OCI-LY1 (cell line): ENCODE results near the gene INSRR.

ENCODE experiments used
- H2AFZ ChIP-seq: fragments of 200-600 bp; sonication (generic), shearing (Covaris generic); 2 replicates; pipeline ENCODE4 v1.6.0; 2014; ENCODE audit warnings: antibody characterized with exemption, mild to moderate bottlenecking, low read length
- H3F3A ChIP-seq: fragments of 200-600 bp; sonication (generic), shearing (Covaris generic); 2 replicates; pipeline ENCODE4 v1.6.0; 2014; ENCODE audit warnings: mild to moderate bottlenecking, antibody characterized with exemption, low read length, moderate library complexity; ENCODE audit not compliant: insufficient read depth
- H3K27ac ChIP-seq: fragments of 200-600 bp; sonication (generic); 2 replicates; pipeline ENCODE4 v1.5.1; 2014; ENCODE audit warnings: low read length, mixed run types, mild to moderate bottlenecking, low read depth; ENCODE audit not compliant: poor library complexity, severe bottlenecking
- H3K27me3 ChIP-seq: fragments of 200-600 bp; sonication (generic); 2 replicates; pipeline ENCODE4 v1.6.0; 2014; ENCODE audit warnings: antibody characterized with exemption, mild to moderate bottlenecking, low read length, moderate library complexity; ENCODE audit not compliant: insufficient read depth
- H3K36me3 ChIP-seq: fragments of 200-600 bp; sonication (generic); 2 replicates; pipeline ENCODE4 v1.6.1; 2014; ENCODE audit warnings: mild to moderate bottlenecking, antibody characterized with exemption, low read length, moderate library complexity, mixed read lengths; ENCODE audit not compliant: insufficient read depth
- H3K4me1 ChIP-seq: fragments of 200-600 bp; sonication (generic); 2 replicates; pipeline ENCODE4 v1.5.1; 2014; ENCODE audit warnings: mild to moderate bottlenecking, low read length, moderate library complexity; ENCODE audit not compliant: insufficient read depth, severe bottlenecking
- H3K4me2 ChIP-seq: fragments of 200-600 bp; sonication (generic), shearing (Covaris generic); 2 replicates; pipeline ENCODE4 v1.6.1; 2014; ENCODE audit warnings: low read length
- H3K4me3 ChIP-seq: fragments of 200-600 bp; sonication (generic); 2 replicates; pipeline ENCODE4 v1.5.1; 2014; ENCODE audit warnings: low read length, low read depth, mild to moderate bottlenecking, mixed read lengths; ENCODE audit not compliant: poor library complexity, severe bottlenecking
- H3K79me2 ChIP-seq: fragments of 200-600 bp; shearing (Covaris generic); 2 replicates; pipeline ENCODE4 v1.6.1; 2016; ENCODE audit warnings: mixed run types, low read length, mixed read lengths; ENCODE audit not compliant: insufficient read depth
- H3K9ac ChIP-seq: fragments of 200-600 bp; sonication (generic), shearing (Covaris generic); 2 replicates; pipeline ENCODE4 v1.6.1; 2014; ENCODE audit warnings: mild to moderate bottlenecking, low read length, mixed read lengths
- H3K9me2 ChIP-seq: fragments of 200-600 bp; sonication (generic), shearing (Covaris generic); 2 replicates; pipeline ENCODE4 v1.6.1; 2014; ENCODE audit warnings: low read depth, mild to moderate bottlenecking, low read length, mixed read lengths
- H3K9me3 ChIP-seq: fragments of 200-600 bp; shearing (Covaris generic); 2 replicates; pipeline ENCODE4 v1.6.1; 2014; ENCODE audit warnings: low read length, mixed read lengths
- H4K20me1 ChIP-seq: fragments of 200-600 bp; sonication (generic), shearing (Covaris generic); 2 replicates; pipeline ENCODE4 v1.6.0; 2016; ENCODE audit warnings: mild to moderate bottlenecking, low read length; ENCODE audit not compliant: insufficient read depth
- EZH2 ChIP-seq: fragments of 200-600 bp; sonication (generic), shearing (Covaris generic); IDR thresholded peaks from 2 replicates; pipeline ENCODE4 v1.8.0; 2017; ENCODE audit warnings: borderline replicate concordance, mixed run types, mild to moderate bottlenecking, antibody characterized with exemption, low read length, moderate library complexity, mixed read lengths
- TF ChIP-seq, protein P1 (sequence below): fragments of 200-600 bp; sonication (generic), shearing (Covaris generic); IDR thresholded peaks from 2 replicates; pipeline ENCODE4 v1.5.1; 2017; ENCODE audit warnings: mild to moderate bottlenecking, antibody characterized with exemption, low read length, moderate library complexity, mixed read lengths

Gene INSRR

DNA sequence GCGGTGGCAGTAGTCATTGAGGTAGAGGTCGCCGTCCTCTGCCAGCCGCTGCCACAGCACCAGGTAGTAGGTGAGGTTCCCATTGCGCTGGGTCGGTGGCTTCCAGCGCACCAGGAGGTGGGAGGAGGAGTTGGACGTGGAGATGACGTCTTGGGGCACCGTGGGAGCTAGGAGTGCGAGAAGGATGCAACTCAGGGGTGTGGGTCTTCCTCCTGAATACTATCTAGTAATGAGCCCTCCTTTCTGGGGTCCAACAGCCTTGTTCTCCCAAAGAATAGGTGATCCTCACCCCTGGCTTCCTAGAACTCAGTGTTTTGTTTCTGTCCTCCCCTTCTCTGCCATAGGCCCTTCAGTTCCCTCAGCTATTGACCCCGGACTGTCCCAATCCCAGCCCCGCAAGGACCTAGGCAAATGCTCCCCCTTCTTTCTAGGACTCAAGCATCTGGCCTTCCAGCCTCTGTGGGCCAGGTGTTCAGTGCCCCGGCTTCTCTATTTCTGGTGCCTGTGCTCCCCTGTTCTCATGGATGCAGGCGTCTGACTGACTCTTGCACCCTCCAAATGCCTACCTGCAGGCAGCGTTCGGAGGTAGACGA, 12.9 kb downstream of the INSRR start:
- Histone ChIP-seq H3K27ac (no peak overlapping the region), H3K9me3 (no peaks in the 10 kb centered on the region), H2AFZ (no peak overlapping the region), H3K79me2 (no peaks in the 10 kb centered on the region), H3K4me3 (no peak overlapping the region), H3K36me3 (no peaks in the 10 kb centered on the region), H3K4me1 (no peaks in the 10 kb centered on the region), H3K27me3 (peaks cover 6% of the 10 kb centered on the region; the same call in 1 of the 2 replicates), H3K9ac (no peak overlapping the region), H3F3A (no peaks in the 10 kb centered on the region), H3K9me2 (no peaks in the 10 kb centered on the region), H3K4me2 (no peak overlapping the region), H4K20me1 (no peaks in the 10 kb centered on the region)
- TF ChIP-seq EZH2 = no peak
- TF ChIP-seq, protein P1, sequence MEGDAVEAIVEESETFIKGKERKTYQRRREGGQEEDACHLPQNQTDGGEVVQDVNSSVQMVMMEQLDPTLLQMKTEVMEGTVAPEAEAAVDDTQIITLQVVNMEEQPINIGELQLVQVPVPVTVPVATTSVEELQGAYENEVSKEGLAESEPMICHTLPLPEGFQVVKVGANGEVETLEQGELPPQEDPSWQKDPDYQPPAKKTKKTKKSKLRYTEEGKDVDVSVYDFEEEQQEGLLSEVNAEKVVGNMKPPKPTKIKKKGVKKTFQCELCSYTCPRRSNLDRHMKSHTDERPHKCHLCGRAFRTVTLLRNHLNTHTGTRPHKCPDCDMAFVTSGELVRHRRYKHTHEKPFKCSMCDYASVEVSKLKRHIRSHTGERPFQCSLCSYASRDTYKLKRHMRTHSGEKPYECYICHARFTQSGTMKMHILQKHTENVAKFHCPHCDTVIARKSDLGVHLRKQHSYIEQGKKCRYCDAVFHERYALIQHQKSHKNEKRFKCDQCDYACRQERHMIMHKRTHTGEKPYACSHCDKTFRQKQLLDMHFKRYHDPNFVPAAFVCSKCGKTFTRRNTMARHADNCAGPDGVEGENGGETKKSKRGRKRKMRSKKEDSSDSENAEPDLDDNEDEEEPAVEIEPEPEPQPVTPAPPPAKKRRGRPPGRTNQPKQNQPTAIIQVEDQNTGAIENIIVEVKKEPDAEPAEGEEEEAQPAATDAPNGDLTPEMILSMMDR = no peak

DNA sequence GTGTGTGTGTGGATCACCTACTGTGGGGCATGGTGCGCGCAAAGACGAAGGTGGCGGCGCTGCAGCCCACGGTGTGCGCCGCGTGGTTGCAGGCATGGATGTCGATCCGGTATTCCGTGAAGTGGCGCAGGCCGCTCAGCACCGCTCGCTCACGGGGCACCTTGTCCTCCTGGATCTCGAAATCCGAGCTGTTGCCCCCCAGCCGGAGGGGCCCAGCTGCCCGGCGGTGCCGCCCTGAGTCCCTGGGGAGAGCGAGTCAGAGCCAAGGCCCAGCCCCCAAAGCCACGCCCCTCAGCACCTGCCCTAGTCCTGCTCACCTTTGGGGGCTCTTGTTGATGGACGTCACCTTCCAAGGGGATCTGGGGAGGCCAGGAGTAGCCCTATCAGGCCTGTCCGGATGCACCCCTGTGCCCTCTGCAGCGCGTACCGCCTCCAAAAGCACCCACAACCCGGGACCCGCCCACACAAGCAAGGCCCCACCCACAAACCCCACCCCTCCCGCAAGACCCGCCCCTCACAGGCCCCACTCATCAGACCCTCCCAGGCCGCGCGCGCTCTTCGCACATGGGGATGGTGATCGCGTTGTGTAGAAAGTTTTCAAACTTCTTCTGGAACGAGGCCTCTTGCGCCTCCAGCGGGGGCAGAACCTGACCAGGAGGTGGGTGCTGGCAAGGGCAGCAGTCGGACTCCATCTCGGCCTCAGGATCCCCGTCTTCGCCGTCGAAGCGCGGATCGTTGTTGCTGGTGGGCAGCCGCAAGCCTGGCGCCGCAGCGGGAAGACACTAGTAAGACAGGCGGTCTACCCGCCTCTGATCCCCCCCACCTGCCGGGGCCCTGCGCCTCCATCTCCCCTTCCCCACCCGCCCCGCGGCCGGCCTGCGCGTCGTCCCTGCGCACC, 13.6 kb downstream of the INSRR start:
- H3K9ac ChIP-seq = no peak overlapping the region
- H4K20me1 ChIP-seq = no peaks in the 10 kb centered on the region
- no peak overlapping the region for H3K4me2 ChIP-seq
- no peaks in the 10 kb centered on the region for H3K9me2 ChIP-seq
- no peak overlapping the region for H3K4me3 ChIP-seq
- no peaks in the 10 kb centered on the region for H3K79me2 ChIP-seq
- H2AFZ ChIP-seq = no peak overlapping the region
- H3K4me1 ChIP-seq = no peaks in the 10 kb centered on the region
- H3F3A ChIP-seq = no peaks in the 10 kb centered on the region
- no peaks in the 10 kb centered on the region for H3K9me3 ChIP-seq
- no peak overlapping the region for H3K27ac ChIP-seq
- H3K27me3 ChIP-seq = peaks cover 4% of the 10 kb centered on the region; the same call in 1 of the 2 replicates
- no peak for TF ChIP-seq EZH2
- TF ChIP-seq, protein P1 = no peak
- H3K36me3 ChIP-seq = no peaks in the 10 kb centered on the region

DNA sequence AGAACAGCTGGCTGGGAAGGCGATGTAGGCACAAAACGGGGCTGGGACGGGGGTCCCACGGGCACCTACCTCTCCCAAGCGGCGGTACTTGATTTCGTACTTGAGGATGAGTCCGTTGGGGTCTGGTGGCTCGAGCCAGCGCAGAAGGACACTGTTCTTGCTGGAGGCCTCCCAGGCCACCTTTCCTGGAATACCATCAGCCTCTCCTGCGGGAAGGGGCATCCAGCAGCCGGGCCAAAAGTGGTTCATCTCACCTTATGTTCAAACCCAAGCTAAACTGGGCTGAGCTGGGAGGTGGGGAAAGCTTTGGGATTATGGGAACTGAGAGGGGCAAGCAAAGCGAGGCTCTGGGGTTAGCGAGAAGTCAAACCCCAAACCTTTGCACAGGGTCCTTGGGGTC, 14.3 kb downstream of the INSRR start:
- Histone ChIP-seq H3F3A (no peaks in the 10 kb centered on the region), H3K4me2 (no peak overlapping the region), H3K9me2 (no peaks in the 10 kb centered on the region), H3K9ac (no peak overlapping the region), H3K4me3 (no peak overlapping the region), H3K27ac (no peak overlapping the region), H2AFZ (no peak overlapping the region), H3K9me3 (no peaks in the 10 kb centered on the region), H3K79me2 (no peaks in the 10 kb centered on the region), H3K36me3 (no peaks in the 10 kb centered on the region), H4K20me1 (no peaks in the 10 kb centered on the region), H3K27me3 (peaks cover 4% of the 10 kb centered on the region; the same call in 1 of the 2 replicates), H3K4me1 (no peaks in the 10 kb centered on the region)
- no peak for TF ChIP-seq EZH2
- TF ChIP-seq, protein P1 = no peak
